VCaP (cell line): ENCODE data around the gene GPBAR1.

Experiments used
- H3K27ac ChIP-seq: fragments of 450-650 bp; 2 replicates; pipeline ENCODE4 v1.5.1; 2017
- CTCF ChIP-seq: fragments of 450-650 bp; conservative IDR thresholded peaks from 2 replicates; pipeline ENCODE4 v1.5.1; 2017; ENCODE audit warnings: mild to moderate bottlenecking, moderate library complexity

Gene GPBAR1

GRCh38 chr2:218263817-218264641, 3.2 kb downstream of the GPBAR1 start:
- H3K27ac ChIP-seq: no peak overlapping the region
- no peak for TF ChIP-seq CTCF

- no peak for TF ChIP-seq CTCF
- no peak overlapping the region for H3K27ac ChIP-seq
These were observed 4.2 kb downstream of the GPBAR1 start for GRCh38 chr2:218264773-218265561.

- TF ChIP-seq CTCF: no peak
- H3K27ac ChIP-seq: no peak overlapping the region
These were observed 4.8 kb downstream of the GPBAR1 start for GRCh38 chr2:218265626-218266025.

- H3K27ac ChIP-seq: no peak overlapping the region
- no peak for TF ChIP-seq CTCF
These were observed 5.6 kb downstream of the GPBAR1 start for GRCh38 chr2:218266316-218266979.

GRCh38 chr2:218267259-218267658, 6.4 kb downstream of the GPBAR1 start:
- TF ChIP-seq CTCF: no peak
- H3K27ac ChIP-seq: no peak overlapping the region

GRCh38 chr2:218269900-218270720, 9.3 kb downstream of the GPBAR1 start, which contains the start of the genes AAMP and PNKD:
Gene AAMP (minus strand): TSS chr2:218270137. CDS start chr2:218270086, 51 bp downstream.
Gene PNKD (plus strand): TSS chr2:218270519. CDS start chr2:218270536, 17 bp downstream.
- peak within 1 kb of the TSS; percentile 78 for H3K27ac ChIP-seq

More at GRCh38 chr2:218269900-218270720, 9.3 kb downstream of the GPBAR1 start, which contains the start of the genes AAMP and PNKD:
- no peak for TF ChIP-seq CTCF
